ENCODE measurements around the gene SH3RF3. TPM values are rescaled to one million over a fixed set of nuclear protein-coding genes. Genes with fewer than 3 reads are reported as not detected.

Gene SH3RF3
- total RNA-seq, 2 experiments from 2014 or later, result 1.9 to 2.3 TPM

- Mint-ChIP-seq H3K27ac (no peak overlapping the region), H3K36me3 (ENCODE audit: low read depth) (no peaks in the 10 kb centered on the region), H3K4me3 (no peak overlapping the region), H3K9me3 (no peaks in the 10 kb centered on the region), H3K4me1 (ENCODE audit: low read depth) (no peaks in the 10 kb centered on the region), H3K27me3 (no peaks in the 10 kb centered on the region)
- no peak for TF ChIP-seq CTCF (IDR thresholded peaks at IDR 0.05)
- ChIA-PET CTCF (no interaction called here), POLR2A (no interaction called here)
- ATAC-seq (no peak), DNase-seq (no peak)
- intact Hi-C loops (cut with micrococcal nuclease), result no loop called here
Measured at GRCh38 chr2:109383505-109384307, 254.7 kb downstream of the SH3RF3 start.

GRCh38 chr2:109384308-109385271 lies 255.6 kb downstream of the SH3RF3 start:
- DNase-seq (no peak), ATAC-seq (no peak)
- TF ChIP-seq CTCF (IDR thresholded peaks at IDR 0.05), result no peak
- Mint-ChIP-seq H3K4me1 (ENCODE audit: low read depth) (no peaks in the 10 kb centered on the region), H3K27ac (no peak overlapping the region), H3K27me3 (no peaks in the 10 kb centered on the region), H3K9me3 (no peaks in the 10 kb centered on the region), H3K4me3 (no peak overlapping the region), H3K36me3 (ENCODE audit: low read depth) (no peaks in the 10 kb centered on the region)
- POLR2A ChIA-PET, result interaction anchor here (0.7 kb wide), 1 partner anchor 186 kb away, joined by 3 read pairs; no protein-coding TSS in a partner anchor
- intact Hi-C loops (cut with micrococcal nuclease), result no loop called here
- CTCF ChIA-PET, result no interaction called here

- H3K9me3 Mint-ChIP-seq, result no peaks in the 10 kb centered on the region
- no peak for TF ChIP-seq CTCF (IDR thresholded peaks at IDR 0.05)
- no peak overlapping the region for H3K27ac Mint-ChIP-seq
- no peaks in the 10 kb centered on the region for H3K27me3 Mint-ChIP-seq
- H3K4me3 Mint-ChIP-seq, result no peak overlapping the region
- CTCF ChIA-PET, result no interaction called here
- H3K4me1 Mint-ChIP-seq (ENCODE audit: low read depth), result no peaks in the 10 kb centered on the region
- DNase-seq (no peak), ATAC-seq (no peak)
- H3K36me3 Mint-ChIP-seq (ENCODE audit: low read depth), result no peaks in the 10 kb centered on the region
- POLR2A ChIA-PET, result interaction anchor here (0.9 kb wide), 1 partner anchor 11 kb away, joined by 3 read pairs; no protein-coding TSS in a partner anchor
- intact Hi-C loops (cut with micrococcal nuclease), result no loop called here
Measured at GRCh38 chr2:109385506-109385905, 256.5 kb downstream of the SH3RF3 start.

DNA sequence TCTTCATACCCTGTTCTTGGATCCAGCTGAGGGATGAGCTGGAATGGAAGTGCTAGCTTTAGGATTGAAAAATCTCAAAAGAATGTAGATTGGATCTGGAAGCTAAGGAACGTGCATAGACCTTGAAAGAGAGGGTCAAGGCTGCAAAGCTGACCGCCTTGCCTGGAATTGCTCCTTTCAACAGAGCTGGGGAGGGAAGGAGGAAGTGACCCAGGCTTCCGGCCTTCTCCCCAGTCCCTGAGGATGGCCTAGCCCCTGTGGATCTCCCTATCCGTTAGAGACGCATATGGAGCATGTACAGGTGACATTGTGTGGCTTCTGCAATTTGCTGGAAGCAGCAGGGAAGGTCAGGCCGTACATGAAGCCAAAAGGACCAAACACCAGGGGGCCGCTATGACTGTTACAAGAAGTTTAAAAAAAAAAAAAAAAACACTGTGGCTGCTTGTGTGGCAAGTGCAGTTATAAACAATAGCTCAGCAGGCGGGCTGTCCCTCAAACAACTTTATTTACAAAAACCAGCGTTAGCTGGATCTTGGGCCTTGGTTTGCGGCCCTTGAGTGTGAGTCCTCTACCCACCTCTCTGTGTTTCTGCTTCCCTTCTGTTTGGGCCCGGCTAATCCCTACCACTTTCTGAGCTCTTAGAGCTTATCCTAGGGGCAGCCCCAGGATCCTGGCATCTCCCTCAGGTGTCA lies 257.1 kb downstream of the SH3RF3 start:
- Mint-ChIP-seq H3K4me1 (ENCODE audit: low read depth) (no peaks in the 10 kb centered on the region), H3K4me3 (no peak overlapping the region), H3K27ac (no peak overlapping the region), H3K36me3 (ENCODE audit: low read depth) (no peaks in the 10 kb centered on the region), H3K9me3 (no peaks in the 10 kb centered on the region), H3K27me3 (no peaks in the 10 kb centered on the region)
- POLR2A ChIA-PET, result interaction anchor here (0.9 kb wide), 1 partner anchor 12 kb away, joined by 3 read pairs; no protein-coding TSS in a partner anchor
- ATAC-seq, result no peak
- no peak for DNase-seq
- TF ChIP-seq CTCF (IDR thresholded peaks at IDR 0.05), result no peak
- intact Hi-C loops (cut with micrococcal nuclease), result no loop called here
- CTCF ChIA-PET, result no interaction called here

Measured in activated CD8-positive, alpha-beta T cell treated with anti-CD3 and anti-CD28 coated beads for 36 hours (primary cell).